Measurements from ENCODE around the gene KCNQ5.

- TF ChIP-seq CTCF (IDR thresholded peaks at IDR 0.05) (no peak), POLR2AphosphoS5 (IDR thresholded peaks at IDR 0.05) (no peak), EP300 (IDR thresholded peaks at IDR 0.05) (no peak), POLR2A (IDR thresholded peaks at IDR 0.05) (no peak)
Observed at GRCh38 chr6:72816022-72816421, 194.2 kb downstream of the KCNQ5 start.
